Muscle layer of colon (tissue), 2 donors: ENCODE measurements around the gene EIF1.

Source experiments
- H3K27ac ChIP-seq: one replicate; pipeline ENCODE4 v1.7.0; 2013; ENCODE audit warnings: low read depth, mild to moderate bottlenecking, low read length, moderate library complexity
- H3K27me3 ChIP-seq, 2 donors: one replicate each; pipeline ENCODE4 v1.7.0; 2013; ENCODE audit warnings: low read length in 2 of 2, mild to moderate bottlenecking in 2 of 2; ENCODE audit not compliant: insufficient read depth in 2 of 2, control insufficient read depth in 1 of 2
- H3K36me3 ChIP-seq: one replicate; pipeline ENCODE4 v1.7.0; 2013; ENCODE audit warnings: mild to moderate bottlenecking, low read length; ENCODE audit not compliant: insufficient read depth
- H3K4me1 ChIP-seq: one replicate; pipeline ENCODE4 v1.7.0; 2013; ENCODE audit warnings: mild to moderate bottlenecking, low read length; ENCODE audit not compliant: insufficient read depth
- H3K4me3 ChIP-seq, 2 donors: one replicate each; pipeline ENCODE4 v1.7.0; 2013; ENCODE audit warnings: low read length in 2 of 2, low read depth in 1 of 2, mild to moderate bottlenecking in 1 of 2, moderate library complexity in 1 of 2
- H3K9ac ChIP-seq: one replicate; pipeline ENCODE4 v1.7.0; 2013; ENCODE audit warnings: low read length
- H3K9me3 ChIP-seq: one replicate; pipeline ENCODE4 v1.7.0; 2013; ENCODE audit warnings: mild to moderate bottlenecking, low read length
- donor health status: abdominal sarcoma.
- donor health status: Adenocarcinoma of cecum.

The EIF1 gene

GRCh38 chr17:41657936-41658335 lies 30.7 kb upstream of the EIF1 start:
- Histone ChIP-seq H3K27ac (no peak overlapping the region), H3K4me1 (no peaks in the 10 kb centered on the region)

GRCh38 chr17:41658846-41659245 lies 29.8 kb upstream of the EIF1 start:
- H3K4me1 ChIP-seq = no peaks in the 10 kb centered on the region

More at GRCh38 chr17:41657936-41658335, 30.7 kb upstream of the EIF1 start:
- H3K27me3 ChIP-seq = no peaks in the 10 kb centered on the region
- no peak overlapping the region for H3K4me3 ChIP-seq
- H3K36me3 ChIP-seq = no peaks in the 10 kb centered on the region
- H3K9ac ChIP-seq = no peak overlapping the region
- H3K9me3 ChIP-seq = no peaks in the 10 kb centered on the region

GRCh38 chr17:41659427-41660212 lies 29.1 kb upstream of the EIF1 start:
- H3K4me1 ChIP-seq = no peaks in the 10 kb centered on the region
- H3K27ac ChIP-seq = no peak overlapping the region
- H3K4me3 ChIP-seq = no peak overlapping the region
- no peaks in the 10 kb centered on the region for H3K36me3 ChIP-seq
- H3K27me3 ChIP-seq = no peaks in the 10 kb centered on the region
- H3K9me3 ChIP-seq = no peaks in the 10 kb centered on the region
- H3K9ac ChIP-seq = no peak overlapping the region

More at GRCh38 chr17:41658846-41659245, 29.8 kb upstream of the EIF1 start:
- Histone ChIP-seq H3K27me3 (no peaks in the 10 kb centered on the region), H3K4me3 (no peak overlapping the region), H3K9ac (no peak overlapping the region), H3K27ac (no peak overlapping the region), H3K36me3 (no peaks in the 10 kb centered on the region), H3K9me3 (no peaks in the 10 kb centered on the region)

GRCh38 chr17:41660221-41660711 lies 28.4 kb upstream of the EIF1 start:
- no peaks in the 10 kb centered on the region for H3K9me3 ChIP-seq
- H3K27me3 ChIP-seq = no peaks in the 10 kb centered on the region
- H3K4me1 ChIP-seq = no peaks in the 10 kb centered on the region
- no peak overlapping the region for H3K4me3 ChIP-seq
- H3K27ac ChIP-seq = no peak overlapping the region
- H3K9ac ChIP-seq = no peak overlapping the region
- no peaks in the 10 kb centered on the region for H3K36me3 ChIP-seq

- H3K27ac ChIP-seq = no peak overlapping the region
- no peak overlapping the region for H3K4me3 ChIP-seq
- H3K9me3 ChIP-seq = no peaks in the 10 kb centered on the region
- H3K9ac ChIP-seq = no peak overlapping the region
- no peaks in the 10 kb centered on the region for H3K36me3 ChIP-seq
- H3K27me3 ChIP-seq = no peaks in the 10 kb centered on the region
- peaks cover 7% of the 10 kb centered on the region for H3K4me1 ChIP-seq
Measured at GRCh38 chr17:41663451-41664171, 25.1 kb upstream of the EIF1 start.

- no peak overlapping the region for H3K27ac ChIP-seq
- H3K9me3 ChIP-seq = no peaks in the 10 kb centered on the region
- H3K27me3 ChIP-seq = no peaks in the 10 kb centered on the region
- no peak overlapping the region for H3K9ac ChIP-seq
- peaks cover 7% of the 10 kb centered on the region for H3K4me1 ChIP-seq
- H3K4me3 ChIP-seq = no peak overlapping the region
- H3K36me3 ChIP-seq = no peaks in the 10 kb centered on the region
Measured at GRCh38 chr17:41664172-41664457, 24.6 kb upstream of the EIF1 start.

GRCh38 chr17:41664587-41665565 lies 23.8 kb upstream of the EIF1 start:
- no peaks in the 10 kb centered on the region for H3K27me3 ChIP-seq
- H3K4me1 ChIP-seq = peaks cover 7% of the 10 kb centered on the region
- H3K4me3 ChIP-seq = peak overlapping the region in 1 of 2 donors; percentile 85
- no peaks in the 10 kb centered on the region for H3K36me3 ChIP-seq
- no peaks in the 10 kb centered on the region for H3K9me3 ChIP-seq
- H3K27ac ChIP-seq = peak overlapping the region; percentile 81
- H3K9ac ChIP-seq = no peak overlapping the region

- Histone ChIP-seq H3K27ac (peak overlapping the region; percentile 81), H3K4me1 (peaks cover 7% of the 10 kb centered on the region), H3K27me3 (no peaks in the 10 kb centered on the region), H3K36me3 (no peaks in the 10 kb centered on the region), H3K4me3 (peak overlapping the region; percentile 44 to 85), H3K9ac (peak overlapping the region; percentile 82), H3K9me3 (no peaks in the 10 kb centered on the region)
Measured at GRCh38 chr17:41665566-41666236, 23.0 kb upstream of the EIF1 start.

- H3K36me3 ChIP-seq = no peaks in the 10 kb centered on the region
- H3K9me3 ChIP-seq = no peaks in the 10 kb centered on the region
- no peaks in the 10 kb centered on the region for H3K27me3 ChIP-seq
- peak overlapping the region; percentile 82 for H3K9ac ChIP-seq
- H3K4me3 ChIP-seq = peak overlapping the region; percentile 44 to 85
- peak overlapping the region; percentile 81 for H3K27ac ChIP-seq
- H3K4me1 ChIP-seq = peaks cover 7% of the 10 kb centered on the region
Measured at GRCh38 chr17:41666237-41666641, 22.4 kb upstream of the EIF1 start.

GRCh38 chr17:41666708-41667279 lies 21.9 kb upstream of the EIF1 start:
- H3K9ac ChIP-seq = peak overlapping the region; percentile 82
- no peaks in the 10 kb centered on the region for H3K27me3 ChIP-seq
- no peaks in the 10 kb centered on the region for H3K9me3 ChIP-seq
- H3K4me1 ChIP-seq = peaks cover 7% of the 10 kb centered on the region
- H3K27ac ChIP-seq = peak overlapping the region; percentile 81
- no peaks in the 10 kb centered on the region for H3K36me3 ChIP-seq
- H3K4me3 ChIP-seq = peak overlapping the region; percentile 44 to 85
